ENCODE results near the gene DGCR6L.
"Not testable (repeated sequence)": the region's sequence is repeated elsewhere in the genome, so short reads cannot be mapped to it uniquely, and the experiment has no call there.

Gene DGCR6L

DNA sequence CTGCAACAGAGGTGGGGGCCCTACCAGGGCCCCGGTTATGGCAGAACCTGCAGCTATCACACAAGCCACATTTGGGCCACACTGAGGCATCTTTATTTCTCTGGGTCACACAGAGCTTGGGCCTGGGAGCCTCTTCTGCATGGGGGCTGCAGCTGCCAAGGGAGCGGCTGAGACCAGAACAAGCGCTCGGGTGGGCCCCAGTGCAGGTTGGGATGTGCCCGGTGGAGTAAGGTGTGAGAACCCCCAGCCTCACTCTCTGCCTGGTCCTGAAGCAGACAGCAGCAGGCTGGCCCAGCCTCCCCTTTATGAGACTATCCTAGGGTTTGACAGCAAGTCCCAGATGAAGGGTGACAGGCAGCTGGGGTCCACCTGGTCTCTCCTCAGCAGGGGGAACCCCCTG, 5.7 kb downstream of the DGCR6L start:
- H2AFZ ChIP-seq (ENCODE audit: low read length, unreplicated experiment); H3K36me3 ChIP-seq (ENCODE audit: insufficient read depth, low read length); H3K4me1 ChIP-seq (ENCODE audit: control insufficient read depth, insufficient read depth, low read length, unreplicated experiment); H3K4me3 ChIP-seq (ENCODE audit: low read depth, low read length); H3K79me2 ChIP-seq (ENCODE audit: control insufficient read depth, insufficient read depth, low read length, unreplicated experiment); H3K27ac ChIP-seq (ENCODE audit: low read depth, low read length); H3K27me3 ChIP-seq (ENCODE audit: insufficient read depth, low read length): not testable (repeated sequence)

DNA sequence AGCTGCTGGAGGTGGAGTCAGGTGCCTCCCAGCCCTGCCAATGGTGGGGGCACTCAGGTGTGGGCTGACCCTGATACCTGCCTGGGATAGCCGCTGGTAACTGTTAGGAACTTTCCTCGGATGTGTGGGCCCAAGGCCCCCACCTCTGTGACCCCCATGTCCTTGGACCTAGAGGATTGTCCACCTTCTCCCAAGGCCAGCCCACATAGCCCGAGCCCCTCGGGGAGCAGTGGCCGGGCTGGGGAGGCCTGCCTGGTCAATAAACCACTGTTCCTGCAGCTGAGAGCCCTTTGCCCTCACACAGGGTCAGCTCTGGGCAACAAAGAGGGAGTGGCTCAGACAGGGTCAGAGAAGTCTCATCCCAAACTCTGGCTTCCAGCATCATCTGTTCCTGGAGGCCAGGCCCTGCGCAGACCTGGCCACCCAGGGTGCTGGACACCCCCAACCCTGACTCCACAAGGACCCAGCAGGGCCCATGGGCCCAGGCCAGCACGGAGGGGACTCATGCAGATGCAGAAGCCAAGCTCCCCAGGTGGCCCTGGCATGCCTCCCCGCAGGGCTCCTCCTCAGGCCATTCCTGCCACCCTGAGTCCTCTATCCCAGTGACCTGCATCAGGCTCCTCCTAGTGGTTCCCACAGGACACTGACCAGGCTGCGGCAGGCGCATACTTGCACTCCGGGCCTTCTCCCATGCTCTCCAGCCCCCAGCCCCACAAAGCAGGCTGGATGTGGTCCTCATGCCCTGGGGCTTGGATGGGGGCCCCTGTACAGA, 6.4 kb downstream of the DGCR6L start:
- not testable (repeated sequence) for H3K27me3 ChIP-seq (ENCODE audit: insufficient read depth, low read length); H3K27ac ChIP-seq (ENCODE audit: low read depth, low read length); H3K79me2 ChIP-seq (ENCODE audit: control insufficient read depth, insufficient read depth, low read length, unreplicated experiment); H3K4me3 ChIP-seq (ENCODE audit: low read depth, low read length); H3K4me1 ChIP-seq (ENCODE audit: control insufficient read depth, insufficient read depth, low read length, unreplicated experiment); H2AFZ ChIP-seq (ENCODE audit: low read length, unreplicated experiment); H3K36me3 ChIP-seq (ENCODE audit: insufficient read depth, low read length)

DNA sequence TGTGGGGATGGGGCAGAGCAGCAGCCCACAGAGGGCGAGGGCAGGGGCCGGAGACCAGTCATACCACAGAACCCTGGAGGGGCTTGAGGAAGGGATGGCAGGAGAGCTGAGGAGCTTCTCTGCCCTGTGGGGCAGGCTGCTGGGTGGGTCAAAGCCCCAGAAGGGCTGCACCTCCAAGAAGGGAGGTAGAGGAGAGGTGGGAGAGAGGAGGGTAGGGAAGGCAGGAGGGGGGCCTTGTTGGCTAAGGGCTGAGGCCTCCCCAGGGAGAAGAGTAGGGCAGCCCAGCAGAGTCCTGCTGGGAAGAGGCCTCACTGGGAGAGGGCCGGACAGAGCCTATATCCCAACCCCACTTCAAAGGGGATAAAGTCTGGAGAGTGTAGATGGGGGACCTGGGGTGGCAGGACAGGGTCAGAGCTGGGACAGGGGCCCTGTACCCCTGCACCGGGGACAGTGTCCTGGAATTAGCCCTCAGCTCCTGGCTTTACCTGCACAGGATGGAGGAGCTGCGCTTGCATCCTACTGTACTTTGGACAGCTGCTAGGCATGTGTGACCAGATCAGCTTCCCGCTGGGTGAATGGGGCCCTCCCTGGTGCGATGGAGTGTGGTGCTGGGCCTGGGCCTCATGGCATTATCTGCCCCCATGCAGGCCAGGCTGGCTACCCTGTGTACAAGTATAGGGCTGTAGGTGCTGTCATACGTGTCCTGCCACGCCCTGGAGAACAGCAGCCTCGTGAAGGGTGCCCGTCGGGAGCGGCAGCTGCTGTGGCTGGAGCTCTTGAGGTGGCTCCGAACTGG, 7.3 kb downstream of the DGCR6L start:
- Histone ChIP-seq H3K4me1 (ENCODE audit: control insufficient read depth, insufficient read depth, low read length, unreplicated experiment) (peaks cover 3% of the 10 kb centered on the region), H3K27me3 (ENCODE audit: insufficient read depth, low read length) (no peaks in the 10 kb centered on the region), H2AFZ (ENCODE audit: low read length, unreplicated experiment) (no peak overlapping the region), H3K4me3 (ENCODE audit: low read depth, low read length) (no peak overlapping the region), H3K27ac (ENCODE audit: low read depth, low read length) (no peak overlapping the region), H3K79me2 (ENCODE audit: control insufficient read depth, insufficient read depth, low read length, unreplicated experiment) (peaks cover 5% of the 10 kb centered on the region), H3K36me3 (ENCODE audit: insufficient read depth, low read length) (no peaks in the 10 kb centered on the region)

DNA sequence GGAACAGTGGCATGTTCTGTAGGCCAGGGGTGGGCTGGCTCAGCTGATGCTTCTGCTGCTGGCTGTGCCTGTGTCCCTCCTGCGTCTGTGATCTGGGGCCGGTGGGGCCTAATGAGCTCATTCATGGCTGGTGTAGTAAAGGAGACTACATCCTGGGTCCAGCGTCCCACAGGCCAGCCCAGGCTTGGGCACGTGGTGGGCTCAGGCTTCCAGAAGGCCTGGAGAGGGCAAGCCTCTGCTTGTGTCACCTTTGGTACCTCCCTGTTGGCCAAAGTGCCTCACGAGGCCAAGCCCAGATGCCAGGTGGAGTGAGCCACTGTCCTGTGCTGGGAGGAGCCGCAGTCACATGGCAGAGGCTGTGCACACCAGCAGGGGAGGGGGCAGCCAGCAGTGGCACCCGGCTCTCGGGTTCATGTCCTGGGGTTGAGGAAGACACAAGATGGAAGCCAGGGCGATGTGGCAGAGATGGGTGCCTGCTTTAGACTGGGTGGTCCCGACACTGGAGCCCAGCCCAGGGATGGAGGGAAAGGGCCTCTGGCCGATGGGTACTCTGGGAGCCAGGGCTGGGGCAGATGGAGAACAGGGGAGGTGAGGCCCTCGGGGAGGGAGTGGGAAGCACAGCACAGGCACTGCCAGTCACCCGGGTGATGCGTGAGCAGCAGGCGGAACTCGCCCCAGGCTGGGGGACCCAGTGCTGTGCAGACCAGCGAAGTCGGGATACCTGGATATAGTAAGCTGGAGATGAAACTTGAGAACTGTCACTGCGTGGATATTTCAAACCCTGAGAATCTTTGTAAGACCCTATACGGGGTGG, 8.4 kb downstream of the DGCR6L start:
- not testable (repeated sequence) for H3K27ac ChIP-seq (ENCODE audit: low read depth, low read length); H3K4me3 ChIP-seq (ENCODE audit: low read depth, low read length); H3K4me1 ChIP-seq (ENCODE audit: control insufficient read depth, insufficient read depth, low read length, unreplicated experiment); H3K36me3 ChIP-seq (ENCODE audit: insufficient read depth, low read length); H2AFZ ChIP-seq (ENCODE audit: low read length, unreplicated experiment); H3K79me2 ChIP-seq (ENCODE audit: control insufficient read depth, insufficient read depth, low read length, unreplicated experiment); H3K27me3 ChIP-seq (ENCODE audit: insufficient read depth, low read length)

DNA sequence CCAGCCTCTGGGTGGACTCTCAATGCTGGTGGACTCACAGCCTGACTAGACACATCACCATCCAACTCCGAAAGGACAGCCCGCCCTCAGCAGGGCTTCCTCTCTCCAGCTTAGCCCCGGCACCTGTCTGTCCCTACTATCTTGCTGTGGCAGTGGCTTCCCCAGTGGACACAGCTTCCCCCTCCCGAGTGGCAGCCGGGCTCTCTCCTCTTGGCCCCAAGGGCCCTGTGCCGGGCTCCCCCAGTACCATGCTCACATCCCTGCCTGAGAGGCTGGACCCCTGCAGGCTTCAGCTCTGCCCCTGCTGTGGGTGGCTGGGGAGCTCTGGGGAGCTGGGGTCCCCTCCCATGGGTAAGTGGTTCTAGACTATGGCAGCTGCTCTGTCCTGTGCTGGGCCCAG, 9.1 kb downstream of the DGCR6L start:
- not testable (repeated sequence) for H3K4me1 ChIP-seq (ENCODE audit: control insufficient read depth, insufficient read depth, low read length, unreplicated experiment); H3K27ac ChIP-seq (ENCODE audit: low read depth, low read length); H3K4me3 ChIP-seq (ENCODE audit: low read depth, low read length); H3K79me2 ChIP-seq (ENCODE audit: control insufficient read depth, insufficient read depth, low read length, unreplicated experiment); H2AFZ ChIP-seq (ENCODE audit: low read length, unreplicated experiment); H3K36me3 ChIP-seq (ENCODE audit: insufficient read depth, low read length); H3K27me3 ChIP-seq (ENCODE audit: insufficient read depth, low read length)

DNA sequence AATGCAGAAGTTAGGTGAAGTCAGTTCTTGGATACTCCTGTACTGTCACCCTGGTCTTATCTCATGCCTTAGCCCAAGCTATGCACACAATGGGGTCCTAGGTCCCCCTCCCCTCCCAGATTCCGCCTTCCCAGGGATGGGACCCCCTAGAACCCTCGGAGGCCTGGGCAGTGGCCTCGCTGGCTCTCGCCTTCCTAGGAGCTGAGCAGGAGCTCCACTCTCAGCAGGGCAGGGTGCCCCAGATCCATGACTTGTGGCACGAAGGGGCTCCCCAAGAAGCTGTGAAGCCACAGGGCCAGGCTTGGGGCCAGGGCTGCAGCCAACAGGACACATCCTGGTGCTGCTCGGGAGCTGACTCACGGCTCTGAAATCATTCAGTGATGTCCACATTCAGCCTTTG, 9.7 kb downstream of the DGCR6L start:
- not testable (repeated sequence) for H3K36me3 ChIP-seq (ENCODE audit: insufficient read depth, low read length); H3K4me1 ChIP-seq (ENCODE audit: control insufficient read depth, insufficient read depth, low read length, unreplicated experiment); H2AFZ ChIP-seq (ENCODE audit: low read length, unreplicated experiment); H3K27ac ChIP-seq (ENCODE audit: low read depth, low read length); H3K79me2 ChIP-seq (ENCODE audit: control insufficient read depth, insufficient read depth, low read length, unreplicated experiment); H3K27me3 ChIP-seq (ENCODE audit: insufficient read depth, low read length); H3K4me3 ChIP-seq (ENCODE audit: low read depth, low read length)

DNA sequence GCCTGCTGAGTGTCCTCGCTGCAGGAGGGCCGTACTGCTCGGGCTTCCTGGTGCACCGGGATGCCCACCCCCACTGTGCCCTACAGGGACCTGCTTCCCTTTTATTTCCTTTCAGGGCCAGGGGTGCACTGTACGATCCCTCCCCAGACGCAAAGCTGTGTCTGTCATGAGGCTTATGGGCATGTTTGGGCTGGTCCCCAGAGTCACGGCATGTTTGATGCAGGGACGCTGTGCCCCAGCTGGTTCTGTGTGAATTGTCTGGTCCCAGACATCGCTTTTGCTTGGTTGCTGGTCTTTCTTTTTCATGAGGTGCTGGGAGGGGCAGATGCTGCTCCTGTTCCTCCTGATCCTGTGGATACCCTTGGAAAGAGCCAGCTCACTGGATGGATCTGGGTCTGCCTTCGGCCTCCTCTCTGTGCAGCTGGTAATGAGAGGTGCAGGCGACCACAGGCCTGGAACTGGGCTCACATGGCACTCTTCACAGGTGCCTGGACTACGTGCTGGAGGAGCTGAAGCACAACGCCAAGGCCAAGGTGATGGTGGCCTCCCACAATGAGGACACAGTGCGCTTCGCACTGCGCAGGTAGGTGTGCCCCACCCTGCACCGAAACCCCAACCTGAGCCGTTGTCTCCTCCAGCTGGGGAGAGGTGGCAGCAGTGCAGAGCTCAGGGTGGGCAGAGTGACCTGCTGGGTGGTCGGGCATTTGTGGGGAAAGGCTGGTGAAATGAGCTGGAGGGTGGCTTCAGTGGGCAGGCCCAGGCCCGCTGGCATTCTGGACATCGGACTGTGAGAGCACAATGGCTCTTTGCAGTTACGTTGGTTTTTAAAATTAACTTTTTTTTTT, 10.8 kb downstream of the DGCR6L start:
- not testable (repeated sequence) for H3K79me2 ChIP-seq (ENCODE audit: control insufficient read depth, insufficient read depth, low read length, unreplicated experiment); H3K36me3 ChIP-seq (ENCODE audit: insufficient read depth, low read length); H2AFZ ChIP-seq (ENCODE audit: low read length, unreplicated experiment); H3K4me3 ChIP-seq (ENCODE audit: low read depth, low read length); H3K4me1 ChIP-seq (ENCODE audit: control insufficient read depth, insufficient read depth, low read length, unreplicated experiment); H3K27me3 ChIP-seq (ENCODE audit: insufficient read depth, low read length); H3K27ac ChIP-seq (ENCODE audit: low read depth, low read length)

DNA sequence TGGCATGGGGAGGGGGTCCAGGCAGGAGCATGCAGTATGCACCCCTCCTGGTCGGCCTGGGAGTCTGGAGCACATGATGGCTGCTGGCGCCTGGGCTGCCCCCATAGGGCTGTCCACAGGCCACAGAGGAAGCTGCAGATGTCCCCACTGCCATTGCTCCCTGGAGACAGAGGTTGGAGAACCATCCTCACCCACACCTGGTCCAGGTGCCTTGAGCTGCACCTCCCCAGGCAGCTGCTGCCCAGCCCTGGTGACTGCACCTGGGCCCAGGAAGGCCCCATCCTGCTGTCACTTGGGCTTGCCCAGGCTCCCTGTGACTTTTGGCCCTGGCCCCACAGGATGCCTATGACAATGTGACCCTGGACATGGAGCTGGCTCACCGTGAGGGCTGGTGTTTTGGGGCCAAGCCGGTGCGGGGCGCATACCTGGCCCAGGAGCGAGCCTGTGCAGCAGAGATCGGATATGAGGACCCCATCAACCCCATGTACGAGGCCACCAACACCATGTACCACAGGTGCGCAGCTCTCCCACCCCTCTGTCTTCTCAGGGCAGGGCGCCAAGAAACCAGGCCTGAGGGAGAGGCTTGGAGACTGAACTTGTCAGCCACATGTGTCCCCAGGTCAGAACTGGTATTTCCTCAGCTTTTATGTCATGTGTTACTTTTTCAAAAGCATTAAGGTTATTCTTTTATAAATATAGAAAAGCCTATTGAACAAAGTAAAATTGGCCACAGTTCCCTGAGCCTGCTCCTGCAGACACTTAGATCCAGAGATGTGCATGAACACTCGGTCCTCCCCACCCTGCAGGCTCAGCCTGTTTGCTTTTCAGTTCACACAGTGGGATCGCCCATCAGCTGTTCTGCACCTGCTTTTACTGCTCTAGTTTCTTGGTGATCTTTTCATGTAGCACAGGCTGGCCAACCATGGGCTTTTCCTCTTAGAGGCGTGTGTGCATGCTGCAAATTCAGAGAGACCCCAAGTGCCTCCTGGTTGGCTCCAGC, 12.1 kb downstream of the DGCR6L start:
- not testable (repeated sequence) for H2AFZ ChIP-seq (ENCODE audit: low read length, unreplicated experiment); H3K79me2 ChIP-seq (ENCODE audit: control insufficient read depth, insufficient read depth, low read length, unreplicated experiment); H3K4me3 ChIP-seq (ENCODE audit: low read depth, low read length); H3K4me1 ChIP-seq (ENCODE audit: control insufficient read depth, insufficient read depth, low read length, unreplicated experiment); H3K36me3 ChIP-seq (ENCODE audit: insufficient read depth, low read length); H3K27me3 ChIP-seq (ENCODE audit: insufficient read depth, low read length); H3K27ac ChIP-seq (ENCODE audit: low read depth, low read length)

DNA sequence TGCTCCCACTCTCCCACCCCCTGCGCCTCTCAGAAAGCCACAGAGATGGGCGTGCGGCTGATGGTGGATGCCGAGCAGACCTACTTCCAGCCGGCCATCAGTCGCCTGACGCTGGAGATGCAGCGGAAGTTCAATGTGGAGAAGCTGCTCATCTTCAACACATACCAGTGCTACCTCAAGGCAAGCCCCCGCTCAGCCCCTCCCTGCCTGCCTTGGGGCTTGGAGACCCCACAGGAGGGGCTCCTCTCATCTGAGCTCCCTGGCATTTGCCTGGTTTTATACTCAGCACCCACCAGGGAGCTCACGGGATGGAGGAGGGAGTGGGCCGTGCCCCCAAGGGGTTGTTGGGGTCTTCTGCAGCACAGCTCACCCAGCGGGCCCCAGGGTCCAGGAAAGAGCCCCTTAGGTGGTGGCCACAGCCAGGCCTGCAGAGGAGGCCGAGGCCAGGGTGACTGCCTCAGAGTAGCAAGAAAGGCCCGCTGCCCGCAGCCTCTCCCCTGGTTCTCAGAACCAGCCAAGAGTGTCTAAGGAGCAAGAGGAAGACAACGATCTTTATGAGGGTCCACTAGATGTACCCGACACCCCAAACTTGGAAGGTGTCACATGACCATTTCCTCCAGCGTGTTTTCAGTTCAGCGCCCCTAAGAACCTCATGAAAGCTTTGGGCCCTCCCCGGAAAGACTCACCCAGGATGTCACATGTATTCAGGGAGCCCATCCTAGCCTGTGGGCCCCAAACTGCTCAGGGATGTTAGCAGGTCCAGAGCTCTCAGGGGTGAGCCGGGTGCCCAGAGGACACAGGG, 13.0 kb downstream of the DGCR6L start:
- not testable (repeated sequence) for H3K27me3 ChIP-seq (ENCODE audit: insufficient read depth, low read length); H2AFZ ChIP-seq (ENCODE audit: low read length, unreplicated experiment); H3K4me1 ChIP-seq (ENCODE audit: control insufficient read depth, insufficient read depth, low read length, unreplicated experiment); H3K4me3 ChIP-seq (ENCODE audit: low read depth, low read length); H3K79me2 ChIP-seq (ENCODE audit: control insufficient read depth, insufficient read depth, low read length, unreplicated experiment); H3K27ac ChIP-seq (ENCODE audit: low read depth, low read length); H3K36me3 ChIP-seq (ENCODE audit: insufficient read depth, low read length)

Measured in ACC112 (cell line).